ENCODE measurements around the gene SETMAR. TPM values are rescaled to one million over a fixed set of nuclear protein-coding genes. Genes with fewer than 3 reads are reported as not detected.

SETMAR gene
- total and polyA plus RNA-seq, 2 of the 8 experiments (the other 6 are each of a cell fraction or from before 2014, with no cell fraction given) = 16.1 to 25.3 TPM

- Histone ChIP-seq H4K5ac (ENCODE audit: insufficient read length, low read depth, low read length) (no peak overlapping the region), H2BK15ac (ENCODE audit: low read length) (no peak overlapping the region), H4K8ac (ENCODE audit: extremely low read depth, insufficient read depth, low read length) (no peak overlapping the region), H2BK120ac (replicated peaks; ENCODE audit: low read depth, low read length) (no peak overlapping the region), H4K20me1 (replicated peaks in 1 of 2; ENCODE audit: control insufficient read depth in 1 of 2, insufficient read depth in 2 of 2, low read length in 2 of 2) (no peaks in the 10 kb centered on the region), H3K23ac (ENCODE audit: insufficient read length) (no peak overlapping the region), H4K91ac (replicated peaks; ENCODE audit: insufficient read length, low read length) (no peak overlapping the region), H3K79me2 (ENCODE audit: control insufficient read depth in 1 of 2, insufficient read depth in 2 of 2, low read length in 2 of 2) (no peaks in the 10 kb centered on the region), H3K56ac (replicated peaks; ENCODE audit: insufficient read length, low read depth, low read length) (no peak overlapping the region), H3K27ac (ENCODE audit: low read depth, low read length) (no peak overlapping the region), H3K4me3 (ENCODE audit: extremely low read depth in 1 of 4, insufficient read depth in 2 of 4, low read depth in 3 of 4, low read length in 4 of 4) (no peak overlapping the region), H3K4me1 (replicated peaks in 1 of 4; ENCODE audit: control insufficient read depth in 3 of 4, insufficient read depth in 4 of 4, low read length in 3 of 4) (0 out of 7 replicates have a peak, but pooled peaks cover 0 to 2% (median 0%) of the 10 kb centered on the region in 4 experiments), H3K36me3 (ENCODE audit: control insufficient read depth in 2 of 4, insufficient read depth in 4 of 4, low read length in 3 of 4) (peaks cover 3 to 8% (median 5%) of the 10 kb centered on the region in 4 experiments; a peak in 5 of 8 replicates), H3K9ac (replicated peaks in 1 of 4; ENCODE audit: extremely low read depth in 1 of 4, low read depth in 3 of 4, low read length in 3 of 4) (no peak overlapping the region), H3K9me3 (ENCODE audit: insufficient read depth in 2 of 2, low read depth in 1 of 2, low read length in 1 of 2) (0 out of 4 replicates have a peak, but pooled peaks cover 0 to 3% of the 10 kb centered on the region in 2 experiments), H3K14ac (ENCODE audit: insufficient read length) (no peak overlapping the region), H3K4ac (replicated peaks; ENCODE audit: insufficient read length, low read depth, low read length) (no peak overlapping the region), H2BK5ac (ENCODE audit: low read depth, low read length) (no peak overlapping the region), H2BK12ac (ENCODE audit: low read depth, low read length) (no peak overlapping the region), H3K4me2 (ENCODE audit: insufficient read depth in 1 of 2, low read depth in 2 of 2, low read length in 2 of 2) (no peak overlapping the region), H2AFZ (ENCODE audit: low read length) (no peak overlapping the region), H3K23me2 (ENCODE audit: low read depth, low read length) (no peaks in the 10 kb centered on the region), H3K18ac (ENCODE audit: extremely low read depth, low read length) (no peak overlapping the region), H3K79me1 (ENCODE audit: low read depth, low read length) (no peaks in the 10 kb centered on the region), H2BK20ac (ENCODE audit: low read length) (no peak overlapping the region), H2AK5ac (ENCODE audit: low read depth, low read length) (no peak overlapping the region), H3K27me3 (replicated peaks in 1 of 4; ENCODE audit: control insufficient read depth in 3 of 4, extremely low read depth in 1 of 4, insufficient read depth in 3 of 4, low read length in 3 of 4) (no peaks in the 10 kb centered on the region)
- ChIA-PET POLR2A (ENCODE audit: partially characterized antibody) (no interaction called here), CTCF (ENCODE audit: partially characterized antibody) (interaction anchor here (1.3 to 1.5 kb wide), 4 partner anchors 11 to 312 kb away, joined by 3 to 7 read pairs (median 4); no protein-coding TSS in a partner anchor)
- FAIRE-seq (no peak), DNase-seq (ENCODE audit: low read depth in 1 of 2, low spot score in 2 of 2) (no peak)
- 91% methylated on average over 1 of the region's 1 CpG; no CpG with 5 or more reads in 1 of the 2 experiments for WGBS, 2 experiments (ENCODE audit: extremely low coverage in 1 of 2, insufficient coverage in 1 of 2, insufficient read length in 1 of 2, insufficient replicate concordance in 2 of 2, low coverage in 1 of 2, low lambda C conversion rate in 2 of 2, missing lambda C conversion rate in 1 of 2)
- TF ChIP-seq SRF (IDR thresholded peaks at IDR 0.05; ENCODE audit: low read depth, low read length) (no peak), RXRA (IDR thresholded peaks at IDR 0.05; ENCODE audit: insufficient read depth, low read depth, low read length) (no peak), BRCA1 (IDR thresholded peaks at IDR 0.05; ENCODE audit: low read depth, low read length) (no peak), JUND (IDR thresholded peaks at IDR 0.05; ENCODE audit: low read length) (no peak), SP1 (IDR thresholded peaks at IDR 0.05; ENCODE audit: low read depth, low read length) (no peak), BCL11A (IDR thresholded peaks at IDR 0.05; ENCODE audit: low read depth in 2 of 2, low read length in 2 of 2) (no peak), CHD2 (IDR thresholded peaks at IDR 0.05; ENCODE audit: low read length) (no peak), HDAC6 (IDR thresholded peaks at IDR 0.05; ENCODE audit: low read depth, low read length) (no peak), TAF1 (IDR thresholded peaks at IDR 0.05; ENCODE audit: low read depth, low read length) (no peak), CTCF (IDR thresholded peaks at IDR 0.05; ENCODE audit: control extremely low read depth in 1 of 3, insufficient read depth in 1 of 3, low read depth in 1 of 3, low read length in 3 of 3) (no peak), RNF2 (IDR thresholded peaks at IDR 0.05; ENCODE audit: borderline replicate concordance, low read depth, low read length, missing control alignments, poor library complexity, severe bottlenecking) (no peak), RBBP5 (IDR thresholded peaks at IDR 0.05; ENCODE audit: borderline replicate concordance, low read depth, low read length) (no peak)
Observed at GRCh38 chr3:4321732-4322131, 18.6 kb downstream of the SETMAR start.
